ENCODE measurements around the gene TMEM30A. TPM values are rescaled to one million over a fixed set of nuclear protein-coding genes. Genes with fewer than 3 reads are reported as not detected.

Gene TMEM30A
- total RNA-seq, 4 donors from 2014 or later: 28.9 to 86.2 (median 56.5) TPM

- Histone ChIP-seq H3K27ac (no peak overlapping the region), H3K27me3 (no peaks in the 10 kb centered on the region), H3K4me1 (no peaks in the 10 kb centered on the region), H3K9me3 (no peaks in the 10 kb centered on the region), H3K36me3 (no peaks in the 10 kb centered on the region), H3K4me3 (no peak overlapping the region)
- intact Hi-C loops (cut with DNase I; ENCODE audit: low total_unique reads): no loop called here
- WGBS, 2 donors (ENCODE audit: low coverage in 1 of 2): 64 to 83% methylated on average over 1 of the region's 1 CpG
- no peak for DNase-seq
- in situ Hi-C loops (cut with MboI; ENCODE audit: low pct_ligation_motif_present in 1 of 4, low pct_unique_long_range_greater_than_20kb in 1 of 4, low sequenced_read_pairs in 3 of 4): loop anchor here in 2 of 4 donors (10.0 kb wide), 1 partner anchor 233 kb away; no protein-coding TSS in a partner anchor
- TF ChIP-seq POLR2A (IDR thresholded peaks at IDR 0.05) (no peak), EP300 (IDR thresholded peaks at IDR 0.05; ENCODE audit: low read depth) (no peak), CTCF (IDR thresholded peaks at IDR 0.05) (no peak), POLR2AphosphoS5 (IDR thresholded peaks at IDR 0.05) (no peak)
Measured at GRCh38 chr6:75291744-75292143, 7.2 kb upstream of the TMEM30A start.

GRCh38 chr6:75291331-75291730 is 6.7 kb upstream of the TMEM30A start:
- Histone ChIP-seq H3K9me3 (no peaks in the 10 kb centered on the region), H3K27me3 (no peaks in the 10 kb centered on the region), H3K4me1 (peaks cover 0 to 2% (median 0%) of the 10 kb centered on the region in 4 donors), H3K4me3 (no peak overlapping the region), H3K36me3 (no peaks in the 10 kb centered on the region), H3K27ac (no peak overlapping the region)
- no peak for TF ChIP-seq EP300 (IDR thresholded peaks at IDR 0.05; ENCODE audit: low read depth)
- no peak for TF ChIP-seq POLR2AphosphoS5 (IDR thresholded peaks at IDR 0.05)
- TF ChIP-seq POLR2A (IDR thresholded peaks at IDR 0.05): no peak
- TF ChIP-seq CTCF (IDR thresholded peaks at IDR 0.05): no peak
- in situ Hi-C loops (cut with MboI; ENCODE audit: low pct_ligation_motif_present in 1 of 4, low pct_unique_long_range_greater_than_20kb in 1 of 4, low sequenced_read_pairs in 3 of 4) (loop anchor here in 2 of 4 donors (10.0 kb wide), 1 partner anchor 233 kb away; no protein-coding TSS in a partner anchor), intact Hi-C loops (cut with DNase I; ENCODE audit: low total_unique reads) (no loop called here)
- WGBS, 2 donors (ENCODE audit: low coverage in 1 of 2): 78 to 83% methylated on average over 2 of the region's 2 CpGs
- DNase-seq: no peak

GRCh38 chr6:75290136-75290945 is 5.7 kb upstream of the TMEM30A start:
- H3K4me1 ChIP-seq: peaks cover 0 to 11% (median 0%) of the 10 kb centered on the region in 4 donors
- DNase-seq: no peak
- no peak overlapping the region for H3K27ac ChIP-seq
- no peaks in the 10 kb centered on the region for H3K27me3 ChIP-seq
- intact Hi-C loops (cut with DNase I; ENCODE audit: low total_unique reads): no loop called here
- H3K9me3 ChIP-seq: no peaks in the 10 kb centered on the region
- 80 to 87% methylated on average over 6 to 7 of the region's 7 CpGs for WGBS, 2 donors (ENCODE audit: low coverage in 1 of 2)
- no peak overlapping the region for H3K4me3 ChIP-seq
- no peaks in the 10 kb centered on the region for H3K36me3 ChIP-seq
- in situ Hi-C loops (cut with MboI; ENCODE audit: low pct_ligation_motif_present in 1 of 4, low pct_unique_long_range_greater_than_20kb in 1 of 4, low sequenced_read_pairs in 3 of 4): loop anchor here in 2 of 4 donors (10.0 kb wide), 1 partner anchor 234 kb away; no protein-coding TSS in a partner anchor
- TF ChIP-seq EP300 (IDR thresholded peaks at IDR 0.05; ENCODE audit: low read depth): no peak
- no peak for TF ChIP-seq CTCF (IDR thresholded peaks at IDR 0.05)
- TF ChIP-seq POLR2A (IDR thresholded peaks at IDR 0.05): no peak
- no peak for TF ChIP-seq POLR2AphosphoS5 (IDR thresholded peaks at IDR 0.05)

GRCh38 chr6:75288023-75288422 is 3.4 kb upstream of the TMEM30A start:
- in situ Hi-C loops (cut with MboI; ENCODE audit: low pct_ligation_motif_present in 1 of 4, low pct_unique_long_range_greater_than_20kb in 1 of 4, low sequenced_read_pairs in 3 of 4) (no loop called here), intact Hi-C loops (cut with DNase I; ENCODE audit: low total_unique reads) (no loop called here)
- Histone ChIP-seq H3K27ac (no peak overlapping the region), H3K9me3 (no peaks in the 10 kb centered on the region), H3K4me3 (no peak overlapping the region), H3K27me3 (no peaks in the 10 kb centered on the region), H3K4me1 (peaks cover 0 to 19% (median 3%) of the 10 kb centered on the region in 4 donors), H3K36me3 (no peaks in the 10 kb centered on the region)
- 75 to 93% methylated on average over 1 of the region's 1 CpG for WGBS, 2 donors (ENCODE audit: low coverage in 1 of 2)
- no peak for DNase-seq
- TF ChIP-seq POLR2AphosphoS5 (IDR thresholded peaks at IDR 0.05) (no peak), CTCF (IDR thresholded peaks at IDR 0.05) (no peak), POLR2A (IDR thresholded peaks at IDR 0.05) (no peak), EP300 (IDR thresholded peaks at IDR 0.05; ENCODE audit: low read depth) (no peak)
